MM.1S (cell line): ENCODE results near the gene SLC35D2.

Source experiments
- DNase-seq: peaks from one replicate; pipeline ENCODE4 v3.0.0-alpha.2; 2015
- H2AFZ ChIP-seq: fragments of 300-600 bp; sonication (generic); 2 replicates; pipeline ENCODE4 v1.6.0; 2016; ENCODE audit warnings: antibody characterized with exemption, low read length
- H3F3A ChIP-seq: fragments of 300-600 bp; sonication (generic); 2 replicates; pipeline ENCODE4 v1.6.1; 2016; ENCODE audit warnings: mild to moderate bottlenecking, antibody characterized with exemption, low read length, moderate library complexity, mixed read lengths; ENCODE audit not compliant: insufficient read depth
- H3K27ac ChIP-seq: fragments of 300-600 bp; sonication (generic); 2 replicates; pipeline ENCODE4 v1.5.1; 2016; ENCODE audit warnings: mild to moderate bottlenecking, low read length
- H3K27me3 ChIP-seq: fragments of 300-600 bp; sonication (generic); replicated peaks from 2 replicates; pipeline ENCODE4 v1.6.0; 2016; ENCODE audit warnings: low read length; ENCODE audit not compliant: insufficient read depth
- H3K36me3 ChIP-seq: fragments of 300-600 bp; sonication (generic); replicated peaks from 2 replicates; pipeline ENCODE4 v1.6.1; 2016; ENCODE audit warnings: mild to moderate bottlenecking, low read length, mixed read lengths; ENCODE audit not compliant: insufficient read depth
- H3K4me1 ChIP-seq: fragments of 300-600 bp; sonication (generic); 2 replicates; pipeline ENCODE4 v1.6.1; 2016; ENCODE audit warnings: low read length, mixed read lengths
- H3K4me2 ChIP-seq: fragments of 300-600 bp; sonication (generic); 2 replicates; pipeline ENCODE4 v1.6.0; 2016; ENCODE audit warnings: low read depth, low read length
- H3K4me3 ChIP-seq: fragments of 300-600 bp; sonication (generic); 2 replicates; pipeline ENCODE4 v1.5.1; 2016; ENCODE audit warnings: low read length, mixed read lengths
- H3K79me2 ChIP-seq: fragments of 300-600 bp; sonication (generic); 2 replicates; pipeline ENCODE4 v1.6.1; 2016; ENCODE audit warnings: mixed run types, low read length, mixed read lengths
- H3K9ac ChIP-seq: fragments of 300-600 bp; sonication (generic); 2 replicates; pipeline ENCODE4 v1.6.1; 2016; ENCODE audit warnings: low read length, mixed read lengths
- H3K9me2 ChIP-seq: fragments of 300-600 bp; sonication (generic); replicated peaks from 2 replicates; pipeline ENCODE4 v1.6.1; 2016; ENCODE audit warnings: mild to moderate bottlenecking, low read length, mixed read lengths; ENCODE audit not compliant: insufficient read depth
- H3K9me3 ChIP-seq: fragments of 300-600 bp; sonication (generic); replicated peaks from 2 replicates; pipeline ENCODE4 v1.6.1; 2016; ENCODE audit warnings: mild to moderate bottlenecking, low read length, mixed read lengths; ENCODE audit not compliant: insufficient read depth
- H4K20me1 ChIP-seq: fragments of 300-600 bp; sonication (generic); 2 replicates; pipeline ENCODE4 v1.6.1; 2016; ENCODE audit warnings: mild to moderate bottlenecking, low read length, moderate library complexity, mixed read lengths; ENCODE audit not compliant: insufficient read depth
- EZH2 ChIP-seq: fragments of 300-600 bp; sonication (generic); optimal IDR thresholded peaks from 2 replicates; pipeline ENCODE3; 2017; ENCODE audit warnings: low read depth, mild to moderate bottlenecking, antibody characterized with exemption, low read length, mixed read lengths
- EZH2phosphoT487 ChIP-seq: fragments of 300-600 bp; sonication (generic); IDR thresholded peaks from 2 replicates; pipeline ENCODE4 v1.6.1; 2018; ENCODE audit warnings: antibody characterized with exemption, low read length
- TF ChIP-seq, protein P1 (sequence below): fragments of 300-600 bp; sonication (generic); IDR thresholded peaks from 2 replicates; pipeline ENCODE4 v1.5.1; 2016; ENCODE audit warnings: antibody characterized with exemption, low read length, mixed read lengths

SLC35D2 gene

DNA sequence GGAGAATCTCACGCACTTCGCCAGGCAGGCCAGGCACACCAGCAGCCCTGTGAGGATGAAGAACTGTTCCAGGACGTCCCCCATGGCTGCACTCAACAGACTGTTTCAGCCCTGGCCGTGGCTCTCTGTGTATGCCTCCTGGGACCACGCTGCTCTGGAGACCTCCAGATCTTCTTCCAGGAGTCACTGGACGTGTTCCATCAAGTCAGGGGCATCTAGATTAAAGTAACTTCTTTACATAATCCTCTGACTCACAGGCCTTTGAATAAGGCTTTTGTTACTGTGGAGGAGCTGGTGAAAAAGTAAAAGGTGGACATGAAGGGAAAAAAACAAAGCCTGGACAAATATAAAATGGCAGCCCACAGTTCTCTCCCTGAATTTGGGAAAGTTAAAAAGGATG lies 81.5 kb downstream of the SLC35D2 start, which contains the start of gene HSD17B3:
Gene HSD17B3, minus strand, starts transcription at position 156 of the 400 bp plus-strand sequence. Its CDS starts 72 bp downstream, at position 84.
- H3K36me3 ChIP-seq = no peaks in the 10 kb centered on the region
- no peaks in the 10 kb centered on the region for H3F3A ChIP-seq
- no peaks in the 10 kb centered on the region for H3K4me1 ChIP-seq
- no peaks in the 10 kb centered on the region for H4K20me1 ChIP-seq
- H3K4me2 ChIP-seq = no peak within 1 kb of the TSS
- no peak within 1 kb of the TSS for H3K27ac ChIP-seq
- no peak within 1 kb of the TSS for H3K4me3 ChIP-seq
- H3K9ac ChIP-seq = no peak within 1 kb of the TSS
- TF ChIP-seq EZH2phosphoT487 (no peak), EZH2 (no peak)
- TF ChIP-seq, protein P1, sequence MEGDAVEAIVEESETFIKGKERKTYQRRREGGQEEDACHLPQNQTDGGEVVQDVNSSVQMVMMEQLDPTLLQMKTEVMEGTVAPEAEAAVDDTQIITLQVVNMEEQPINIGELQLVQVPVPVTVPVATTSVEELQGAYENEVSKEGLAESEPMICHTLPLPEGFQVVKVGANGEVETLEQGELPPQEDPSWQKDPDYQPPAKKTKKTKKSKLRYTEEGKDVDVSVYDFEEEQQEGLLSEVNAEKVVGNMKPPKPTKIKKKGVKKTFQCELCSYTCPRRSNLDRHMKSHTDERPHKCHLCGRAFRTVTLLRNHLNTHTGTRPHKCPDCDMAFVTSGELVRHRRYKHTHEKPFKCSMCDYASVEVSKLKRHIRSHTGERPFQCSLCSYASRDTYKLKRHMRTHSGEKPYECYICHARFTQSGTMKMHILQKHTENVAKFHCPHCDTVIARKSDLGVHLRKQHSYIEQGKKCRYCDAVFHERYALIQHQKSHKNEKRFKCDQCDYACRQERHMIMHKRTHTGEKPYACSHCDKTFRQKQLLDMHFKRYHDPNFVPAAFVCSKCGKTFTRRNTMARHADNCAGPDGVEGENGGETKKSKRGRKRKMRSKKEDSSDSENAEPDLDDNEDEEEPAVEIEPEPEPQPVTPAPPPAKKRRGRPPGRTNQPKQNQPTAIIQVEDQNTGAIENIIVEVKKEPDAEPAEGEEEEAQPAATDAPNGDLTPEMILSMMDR = no peak
- no peaks in the 10 kb centered on the region for H3K9me2 ChIP-seq
- H3K27me3 ChIP-seq = no peaks in the 10 kb centered on the region
- no peaks in the 10 kb centered on the region for H3K79me2 ChIP-seq
- no peak within 1 kb of the TSS for H2AFZ ChIP-seq
- H3K9me3 ChIP-seq = no peaks in the 10 kb centered on the region
- no peak for DNase-seq

DNA sequence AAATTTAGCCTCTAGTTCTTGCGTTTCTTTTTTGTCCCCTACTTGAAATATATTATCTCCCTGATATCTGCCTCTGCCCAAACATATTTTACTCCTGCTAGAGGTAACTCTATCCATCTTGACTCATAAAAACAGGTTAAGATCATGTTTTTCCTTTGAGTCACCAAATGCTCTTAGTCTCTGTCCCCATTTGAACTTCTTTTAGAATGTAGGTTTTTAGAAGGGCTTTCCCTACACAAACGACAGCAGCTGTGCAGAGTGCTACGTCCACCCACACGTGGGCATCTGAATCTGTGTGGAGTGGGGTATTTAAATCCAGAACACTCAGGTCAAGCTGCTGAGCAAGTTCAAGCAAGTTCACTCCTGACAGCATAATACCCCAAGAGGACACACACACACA lies 83.7 kb downstream of the SLC35D2 start:
- Histone ChIP-seq H3K79me2 (no peaks in the 10 kb centered on the region), H3K27ac (no peak overlapping the region), H4K20me1 (no peaks in the 10 kb centered on the region), H2AFZ (no peak overlapping the region), H3K36me3 (no peaks in the 10 kb centered on the region), H3K27me3 (no peaks in the 10 kb centered on the region), H3K9me3 (no peaks in the 10 kb centered on the region), H3F3A (no peaks in the 10 kb centered on the region), H3K4me2 (no peak overlapping the region), H3K9me2 (no peaks in the 10 kb centered on the region), H3K4me3 (no peak overlapping the region), H3K9ac (no peak overlapping the region), H3K4me1 (no peaks in the 10 kb centered on the region)
- DNase-seq = no peak
- no peak for TF ChIP-seq EZH2phosphoT487

DNA sequence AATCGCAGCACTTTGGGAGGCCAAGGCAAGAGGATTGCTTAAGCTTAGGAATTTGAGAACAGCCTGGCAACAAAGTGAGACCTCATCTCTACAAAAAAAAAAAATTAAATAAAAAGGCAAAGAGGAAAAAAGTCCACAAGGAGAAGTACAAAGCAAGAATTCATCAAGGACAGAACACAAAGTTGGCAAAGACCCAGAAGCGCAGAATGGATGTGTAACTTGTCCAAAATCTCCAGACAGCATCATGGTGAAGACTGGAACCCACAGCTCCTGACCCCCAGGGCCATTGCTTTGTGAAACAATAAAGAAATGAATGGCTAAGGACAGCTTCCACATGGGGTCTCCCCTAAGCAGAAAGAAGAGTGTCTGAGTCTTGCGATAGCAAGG lies 89.4 kb downstream of the SLC35D2 start:
- Histone ChIP-seq H2AFZ (no peak overlapping the region), H3K27me3 (no peaks in the 10 kb centered on the region), H3K36me3 (no peaks in the 10 kb centered on the region), H3K4me1 (no peaks in the 10 kb centered on the region), H4K20me1 (no peaks in the 10 kb centered on the region), H3K4me2 (no peak overlapping the region), H3K9me3 (no peaks in the 10 kb centered on the region), H3K9me2 (no peaks in the 10 kb centered on the region), H3F3A (no peaks in the 10 kb centered on the region), H3K4me3 (no peak overlapping the region), H3K27ac (no peak overlapping the region), H3K79me2 (no peaks in the 10 kb centered on the region), H3K9ac (no peak overlapping the region)
- no peak for DNase-seq
- no peak for TF ChIP-seq EZH2phosphoT487
- TF ChIP-seq, protein P1 = no peak
- TF ChIP-seq EZH2 = no peak

DNA sequence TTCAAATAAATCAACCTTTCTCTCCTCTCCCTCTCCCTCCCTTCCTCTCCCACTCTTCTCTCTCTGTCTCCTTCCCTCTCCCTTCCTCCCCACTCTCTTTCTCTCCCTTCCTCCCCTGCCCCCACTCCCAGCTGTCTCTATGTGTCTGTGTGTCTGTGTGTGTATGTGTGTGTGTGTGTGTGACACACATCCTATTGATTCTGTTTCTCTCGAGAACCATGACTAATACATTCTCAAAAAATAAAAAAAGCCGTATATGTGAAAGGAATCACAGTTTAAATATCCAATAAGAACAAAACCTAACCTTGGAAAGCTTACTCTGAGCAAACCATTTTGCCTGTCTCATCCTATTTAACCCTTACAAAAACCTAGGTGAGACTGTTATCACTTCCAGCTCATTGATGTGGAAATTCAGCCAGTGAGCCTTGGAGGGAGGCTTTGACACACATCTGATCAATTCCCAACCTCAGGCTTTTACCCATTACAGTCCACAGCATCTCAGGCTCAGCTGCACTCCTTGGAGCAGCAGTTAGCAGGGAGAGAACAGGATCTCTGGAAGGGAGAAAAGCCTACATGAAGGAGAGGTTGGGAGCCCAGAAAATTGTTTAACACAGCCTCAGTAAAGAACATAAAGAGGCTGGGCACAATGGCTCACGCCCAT lies 89.9 kb downstream of the SLC35D2 start:
- H3K9me2 ChIP-seq = no peaks in the 10 kb centered on the region
- no peak for DNase-seq
- H2AFZ ChIP-seq = no peak overlapping the region
- no peaks in the 10 kb centered on the region for H3K4me1 ChIP-seq
- no peak overlapping the region for H3K4me2 ChIP-seq
- H3K79me2 ChIP-seq = no peaks in the 10 kb centered on the region
- H3F3A ChIP-seq = no peaks in the 10 kb centered on the region
- no peak overlapping the region for H3K9ac ChIP-seq
- H3K27me3 ChIP-seq = no peaks in the 10 kb centered on the region
- no peaks in the 10 kb centered on the region for H4K20me1 ChIP-seq
- no peak overlapping the region for H3K4me3 ChIP-seq
- no peak for TF ChIP-seq EZH2phosphoT487
- TF ChIP-seq, protein P1 = no peak
- TF ChIP-seq EZH2 = no peak
- H3K36me3 ChIP-seq = no peaks in the 10 kb centered on the region
- H3K27ac ChIP-seq = no peak overlapping the region
- H3K9me3 ChIP-seq = no peaks in the 10 kb centered on the region
